PC-9 (cell line): Measurements from ENCODE around the gene FBXO45.

Experiments used
- CTCF ChIP-seq: fragments of 200-600 bp; sonication (generic); conservative IDR thresholded peaks from 2 replicates; pipeline ENCODE4 v1.6.1; 2017; ENCODE audit warnings: mixed run types, antibody characterized with exemption, mild to moderate bottlenecking, moderate library complexity
- EZH2 ChIP-seq: fragments of 200-600 bp; sonication (generic); IDR thresholded peaks from 2 replicates; pipeline ENCODE4 v1.8.0; 2017; ENCODE audit warnings: antibody characterized with exemption, low read depth

- TF ChIP-seq CTCF (no peak), EZH2 (no peak)
Observed at GRCh38 chr3:196523841-196524240, 44.6 kb upstream of the FBXO45 start.
